ENCODE data around the gene SCAMP4. TPM values are rescaled to one million over a fixed set of nuclear protein-coding genes. Genes with fewer than 3 reads are reported as not detected.
A peak's percentile ranks its signal among the peaks of the same experiment; 100 is the strongest.

The SCAMP4 gene
- total RNA-seq, 1 experiment from 2014 or later: 75.5 TPM

DNA sequence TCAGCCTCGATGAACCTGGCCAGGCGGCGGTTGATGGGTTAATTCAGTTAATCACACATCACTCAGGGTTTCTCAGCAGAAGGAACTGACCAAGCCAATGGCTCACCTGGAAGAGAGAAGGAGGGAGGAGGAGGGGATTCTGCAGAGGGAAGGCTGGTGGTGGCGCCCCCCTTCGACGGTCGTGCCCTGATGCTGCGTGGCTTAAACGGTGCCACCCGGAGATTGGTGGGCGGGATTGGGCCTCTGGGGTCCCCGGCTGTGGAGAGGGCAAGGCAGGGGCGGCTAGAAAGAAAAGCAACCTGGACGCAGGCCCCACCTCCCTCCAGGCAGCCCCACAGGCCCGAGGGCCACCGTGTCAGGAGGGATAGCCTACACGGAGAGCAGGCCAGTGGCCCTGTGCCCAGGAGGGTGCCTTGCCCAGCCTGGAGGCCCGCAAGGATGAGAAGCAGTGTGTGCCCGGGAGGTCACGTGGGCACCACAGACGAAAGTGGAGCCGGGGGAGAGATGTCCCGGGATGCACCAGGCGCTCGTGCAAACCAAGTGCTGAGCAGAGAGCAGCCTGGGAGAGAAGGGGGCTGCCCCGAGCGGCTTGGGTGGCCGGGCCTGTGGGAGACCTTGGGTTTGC is 51.8 kb downstream of the SCAMP4 start:
- no peak for DNase-seq (ENCODE audit: low read depth)

DNA sequence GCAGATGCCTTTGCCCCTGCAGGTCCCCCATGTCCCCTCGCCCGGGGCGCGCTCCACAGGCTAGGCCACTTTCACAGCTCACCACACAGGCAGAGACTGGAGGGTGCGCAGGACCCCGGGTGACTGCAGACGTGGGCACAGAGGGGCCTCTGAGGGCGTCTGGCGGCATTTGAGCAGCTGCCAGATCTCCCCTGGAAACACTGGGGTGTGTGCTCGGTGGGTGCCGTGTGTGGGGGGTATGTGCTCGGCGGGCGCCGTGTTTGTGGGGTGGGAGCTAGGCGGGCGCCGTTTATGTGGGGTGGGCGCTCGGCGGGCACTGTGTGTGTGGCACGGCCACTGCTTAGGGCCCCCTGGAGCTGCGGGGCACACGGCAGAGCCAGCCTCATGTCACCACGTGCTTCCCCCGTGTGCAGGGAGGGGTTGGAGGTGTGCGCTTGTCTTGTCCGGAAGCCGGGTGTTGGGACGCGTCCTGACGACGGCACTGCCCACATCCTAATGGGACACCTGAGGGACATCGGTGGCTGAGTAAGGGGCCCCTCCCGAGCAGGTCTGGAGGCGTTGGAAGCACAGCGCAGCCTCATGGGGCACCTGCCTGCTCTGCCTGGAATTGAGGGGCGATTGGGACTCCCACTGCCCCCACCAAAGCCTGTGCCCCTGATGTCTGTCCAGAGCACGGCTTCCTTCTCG is 52.5 kb downstream of the SCAMP4 start:
- DNase-seq (ENCODE audit: low read depth): no peak

DNA sequence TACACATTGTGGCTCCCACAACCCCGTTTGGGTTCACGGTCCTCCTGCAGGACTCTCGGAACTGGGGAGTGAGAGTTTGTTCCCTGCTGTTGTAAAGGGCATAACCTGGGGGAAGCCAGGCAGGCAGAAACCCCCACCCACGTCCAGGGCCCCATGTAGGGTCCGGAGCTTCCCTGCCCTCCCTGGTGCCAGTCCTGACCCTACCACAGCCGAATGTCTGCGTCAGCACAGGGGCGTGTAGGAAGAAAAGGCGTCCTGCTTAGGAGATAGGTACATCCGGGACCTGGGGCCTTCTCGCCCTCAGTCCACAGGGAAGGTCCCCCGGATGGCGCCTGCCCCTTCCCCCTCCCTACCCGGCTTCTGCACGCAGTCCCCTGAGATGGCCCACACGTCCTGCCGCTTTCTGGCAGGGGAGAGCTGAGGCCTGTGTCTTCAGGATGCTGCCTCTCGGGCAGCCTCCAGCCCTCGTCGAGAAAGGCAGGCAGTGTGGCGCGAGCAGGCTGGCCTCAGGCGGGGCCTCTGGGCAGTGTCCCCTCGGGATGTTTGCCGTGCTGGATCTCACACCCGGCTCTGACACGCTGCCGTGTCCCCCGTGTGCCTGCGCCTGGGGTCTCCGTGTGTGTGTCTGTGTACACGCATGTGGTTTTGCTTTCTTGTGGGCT is 54.9 kb downstream of the SCAMP4 start:
- no peak for DNase-seq (ENCODE audit: low read depth)

DNA sequence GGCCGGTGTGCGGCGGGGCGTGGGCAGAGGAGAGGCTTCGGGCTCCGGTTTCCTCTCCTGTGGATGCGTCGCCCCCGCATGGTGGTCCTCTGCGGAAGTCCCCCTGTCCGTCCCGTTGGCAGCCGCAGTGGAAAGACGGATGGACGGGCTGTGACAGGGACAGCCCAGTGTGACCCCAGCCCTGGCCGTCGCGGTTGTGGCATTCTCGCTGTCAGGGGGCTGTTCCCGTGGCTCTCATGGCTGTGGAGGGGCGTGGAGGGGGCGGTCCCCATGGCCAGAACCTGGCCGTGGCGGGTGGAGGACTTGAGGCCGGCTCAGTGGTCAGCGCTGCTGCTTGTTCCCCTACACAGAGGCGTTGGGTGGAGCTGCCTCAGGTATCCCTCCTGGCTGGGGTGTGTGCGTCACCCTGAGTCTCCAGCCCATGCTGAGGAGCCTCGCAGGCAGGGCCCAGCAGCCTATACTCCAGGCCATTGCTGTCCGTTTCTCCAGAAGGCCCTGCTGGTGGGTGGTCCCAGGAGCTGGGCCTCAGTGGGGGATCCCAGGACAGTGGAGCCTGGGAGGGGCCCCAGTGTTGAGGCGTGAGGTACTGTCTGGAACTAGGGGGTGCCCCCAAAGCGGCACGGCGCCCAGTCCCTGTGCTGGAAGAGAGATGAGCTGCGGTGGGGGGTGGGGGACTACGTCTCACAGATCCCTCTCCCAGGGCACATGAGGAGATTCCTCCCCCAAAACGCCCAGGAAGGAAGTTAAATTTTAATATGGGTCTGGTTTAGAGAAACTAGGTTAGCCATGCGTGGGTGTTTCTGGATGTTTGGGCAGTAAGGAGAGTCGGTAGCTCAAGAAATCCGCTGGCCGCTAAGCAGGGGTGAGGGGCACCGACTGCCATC is 56.0 kb downstream of the SCAMP4 start:
- DNase-seq (ENCODE audit: low read depth): no peak

DNA sequence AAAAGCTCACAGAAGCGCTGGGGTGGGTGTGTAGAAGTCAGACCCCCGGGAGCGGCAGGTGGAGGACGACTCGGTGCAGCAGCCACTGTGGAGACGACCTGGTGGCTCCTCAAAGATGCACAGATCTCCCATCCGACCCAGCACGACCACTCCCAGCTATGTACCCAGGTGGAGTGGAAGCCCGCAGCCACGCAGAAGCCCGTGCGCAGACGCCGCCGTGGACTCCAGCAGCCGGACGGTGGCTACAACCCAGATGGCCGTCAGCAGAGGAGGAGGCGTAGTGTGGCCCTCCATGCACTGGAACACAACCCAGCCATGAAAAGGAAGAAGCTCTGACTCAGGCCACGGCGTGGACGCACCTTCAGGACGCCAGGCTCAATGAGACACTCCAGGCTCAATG is 57.5 kb downstream of the SCAMP4 start:
- no peak for DNase-seq (ENCODE audit: low read depth)

DNA sequence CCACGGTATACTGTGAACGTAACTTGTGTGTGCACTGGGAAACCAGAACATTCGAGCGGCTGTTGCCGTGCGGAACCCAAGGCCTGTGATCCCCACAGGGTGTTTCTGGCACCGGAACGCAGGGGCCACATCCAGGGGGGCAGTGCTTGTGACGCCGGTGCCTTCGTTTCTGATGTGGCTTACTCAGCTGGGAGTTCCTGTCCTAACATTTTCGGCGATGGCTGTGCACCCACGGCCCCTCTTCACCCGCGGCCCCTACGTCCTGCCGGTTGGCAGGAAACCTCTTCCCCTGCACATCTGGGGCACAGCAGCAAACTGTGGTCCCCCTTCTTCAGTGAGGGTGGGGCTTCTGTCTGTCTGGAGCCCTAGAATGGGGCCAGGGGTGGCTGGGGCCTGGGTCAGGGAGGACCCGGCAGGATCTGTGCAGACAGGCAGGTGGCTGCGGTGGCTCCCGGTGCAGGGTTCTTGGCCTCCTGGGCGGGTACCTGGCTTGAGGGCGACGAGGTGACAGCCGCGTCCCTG is 61.9 kb downstream of the SCAMP4 start:
- no peak for DNase-seq (ENCODE audit: low read depth)

DNA sequence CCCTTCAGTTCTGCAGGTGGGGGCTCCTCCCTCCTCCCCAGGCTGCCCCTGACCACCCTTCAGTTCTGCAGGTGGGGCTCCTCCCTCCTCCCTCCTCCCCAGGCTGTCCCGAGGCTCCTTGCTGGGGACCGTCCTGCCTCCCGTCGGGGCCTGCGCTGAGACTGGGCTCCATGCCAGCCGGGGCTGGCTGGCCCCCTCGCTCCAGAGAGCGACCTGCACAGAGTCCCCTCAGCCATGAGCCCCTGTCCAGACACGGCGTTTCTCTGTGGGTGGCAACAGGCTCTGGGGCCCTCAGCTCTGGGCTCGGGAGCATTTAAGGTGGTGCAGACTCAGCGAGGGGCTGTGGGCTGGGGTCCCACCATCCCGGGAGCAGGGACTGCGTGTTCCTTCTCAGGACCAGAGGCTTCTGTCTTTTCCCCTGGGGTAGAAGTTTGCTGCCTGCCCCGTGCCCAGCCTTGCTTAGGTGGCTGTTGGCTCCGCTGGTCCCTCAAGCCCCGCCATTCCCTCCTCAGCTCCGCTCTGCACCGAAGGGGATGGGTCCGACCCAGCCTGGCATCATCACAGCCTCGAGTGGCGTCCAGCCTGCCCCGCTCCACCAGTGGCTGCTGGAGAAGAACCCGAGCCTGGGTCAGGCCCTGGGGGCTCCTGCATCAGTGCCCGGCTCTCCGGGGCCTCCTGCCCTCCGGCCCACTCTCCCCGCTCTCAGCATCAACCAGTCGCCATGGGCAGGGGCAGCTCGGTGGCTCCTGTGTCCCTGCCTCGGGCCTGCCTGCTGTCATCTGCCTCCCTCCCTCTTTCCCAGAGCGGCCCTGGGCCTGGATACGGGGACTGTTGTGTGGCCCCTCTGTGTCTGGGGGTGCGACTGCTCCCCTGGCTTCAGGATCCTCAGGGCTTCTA is 63.3 kb downstream of the SCAMP4 start:
- no peak for DNase-seq (ENCODE audit: low read depth)

DNA sequence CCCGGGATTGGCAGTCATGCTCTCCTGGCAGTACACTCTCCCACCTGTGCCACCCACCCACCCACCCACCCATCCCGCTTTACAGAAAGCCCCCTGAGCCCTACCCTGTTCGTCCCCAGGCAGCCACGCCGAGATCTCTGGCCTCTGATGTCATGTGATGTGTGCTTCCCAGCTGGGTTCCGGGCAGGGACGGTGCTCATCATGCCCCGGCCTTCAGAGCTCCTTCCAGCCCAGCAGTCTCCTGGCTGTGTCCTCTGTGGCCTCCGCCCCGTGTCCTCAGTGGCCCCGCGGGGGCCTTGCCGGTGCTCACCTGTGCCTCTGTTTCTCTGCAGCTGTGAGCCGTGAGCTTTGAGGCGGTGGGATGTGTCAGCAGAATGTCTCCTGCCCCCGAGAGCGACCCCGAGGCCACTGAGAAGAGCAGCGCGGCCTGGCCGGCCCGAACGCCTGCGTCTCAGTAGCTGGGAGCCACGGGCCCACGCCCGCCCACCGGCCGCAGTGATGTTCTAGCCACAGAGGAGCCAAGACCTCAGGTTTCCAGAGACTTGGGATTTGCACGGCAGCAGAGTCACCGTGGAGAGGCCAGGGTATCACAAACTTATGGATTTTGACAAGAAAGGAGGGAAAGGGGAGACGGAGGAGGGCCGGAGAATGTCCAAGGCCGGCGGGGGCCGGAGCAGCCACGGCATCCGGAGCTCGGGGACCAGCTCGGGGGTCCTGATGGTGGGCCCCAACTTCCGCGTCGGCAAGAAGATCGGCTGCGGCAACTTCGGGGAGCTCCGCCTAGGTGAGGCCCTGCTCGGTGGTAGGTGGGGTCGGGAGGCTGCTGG is 64.2 kb downstream of the SCAMP4 start:
- no peak for DNase-seq (ENCODE audit: low read depth)

DNA sequence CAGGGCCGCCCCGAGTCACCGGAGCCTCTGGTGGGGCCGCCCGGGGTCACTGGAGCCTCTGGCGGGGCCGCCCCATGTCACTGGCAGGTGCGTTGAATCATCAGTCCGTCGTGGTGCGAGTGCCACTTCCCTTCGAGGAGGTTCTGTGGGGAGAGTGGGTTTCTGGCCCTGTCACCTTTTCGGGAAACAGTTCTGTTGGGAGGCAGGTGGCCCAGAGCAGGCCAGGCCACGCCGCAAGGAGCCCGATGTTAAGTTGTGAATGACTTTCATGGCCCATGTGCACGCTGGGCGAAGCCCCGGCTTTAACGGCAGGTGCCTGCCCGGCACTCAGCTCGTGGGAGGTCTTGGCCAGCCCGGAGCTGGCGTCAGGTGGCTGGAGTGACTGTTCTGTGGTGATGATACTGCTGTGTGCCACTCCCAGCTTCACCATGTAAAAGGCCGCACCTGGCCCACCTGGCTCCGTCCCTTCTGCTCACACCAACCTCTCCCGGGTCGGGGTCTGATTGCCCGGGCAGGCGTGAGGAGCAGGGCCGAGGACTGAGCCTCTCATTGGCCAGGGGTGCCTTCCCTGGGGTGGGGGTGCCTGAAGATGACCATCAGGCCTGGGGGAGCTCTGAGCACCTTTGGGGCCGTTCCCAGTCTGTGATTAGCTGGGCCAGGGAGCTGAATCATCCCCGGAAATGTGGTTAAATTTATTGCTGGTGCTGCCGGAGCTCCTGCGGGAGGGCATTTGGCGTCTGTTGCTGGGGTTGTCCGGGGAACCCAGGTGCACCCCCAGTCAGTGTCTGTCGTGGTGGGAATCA is 65.0 kb downstream of the SCAMP4 start:
- peak; percentile 78 for DNase-seq (ENCODE audit: low read depth)

DNA sequence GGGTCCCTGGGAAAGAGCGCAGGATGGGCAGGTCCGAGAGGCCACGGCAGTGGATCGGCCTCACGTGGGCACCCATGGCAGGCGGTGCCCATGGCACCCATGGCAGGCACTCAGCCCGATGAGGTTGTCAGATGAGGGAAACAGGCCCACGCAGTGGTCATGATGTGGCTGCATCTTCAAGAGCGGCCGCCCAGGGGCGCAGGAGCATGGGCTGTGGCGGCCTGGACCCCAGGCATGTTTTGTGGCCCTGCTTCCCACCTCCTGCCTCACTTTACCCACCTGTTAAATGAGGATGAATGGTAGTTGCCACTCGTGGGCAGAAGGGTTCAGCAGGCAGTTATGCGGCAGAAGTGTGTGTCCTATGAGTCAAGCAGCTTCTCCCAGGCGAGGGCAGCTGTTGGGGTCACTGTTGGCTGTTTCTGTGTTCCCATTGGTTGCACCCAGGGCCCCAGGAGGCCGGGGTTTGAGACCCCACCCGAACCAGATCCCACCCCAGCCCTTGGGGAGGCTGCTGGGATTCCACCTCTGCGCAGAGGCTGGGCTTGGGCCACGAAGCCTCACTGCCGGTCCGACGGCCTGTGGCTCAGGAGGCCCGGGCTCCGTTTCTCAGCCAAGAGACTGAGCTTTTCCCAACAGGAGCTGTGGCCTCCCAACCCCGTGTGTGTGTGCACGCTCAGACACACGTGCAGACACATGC is 65.8 kb downstream of the SCAMP4 start:
- DNase-seq (ENCODE audit: low read depth): no peak

DNA sequence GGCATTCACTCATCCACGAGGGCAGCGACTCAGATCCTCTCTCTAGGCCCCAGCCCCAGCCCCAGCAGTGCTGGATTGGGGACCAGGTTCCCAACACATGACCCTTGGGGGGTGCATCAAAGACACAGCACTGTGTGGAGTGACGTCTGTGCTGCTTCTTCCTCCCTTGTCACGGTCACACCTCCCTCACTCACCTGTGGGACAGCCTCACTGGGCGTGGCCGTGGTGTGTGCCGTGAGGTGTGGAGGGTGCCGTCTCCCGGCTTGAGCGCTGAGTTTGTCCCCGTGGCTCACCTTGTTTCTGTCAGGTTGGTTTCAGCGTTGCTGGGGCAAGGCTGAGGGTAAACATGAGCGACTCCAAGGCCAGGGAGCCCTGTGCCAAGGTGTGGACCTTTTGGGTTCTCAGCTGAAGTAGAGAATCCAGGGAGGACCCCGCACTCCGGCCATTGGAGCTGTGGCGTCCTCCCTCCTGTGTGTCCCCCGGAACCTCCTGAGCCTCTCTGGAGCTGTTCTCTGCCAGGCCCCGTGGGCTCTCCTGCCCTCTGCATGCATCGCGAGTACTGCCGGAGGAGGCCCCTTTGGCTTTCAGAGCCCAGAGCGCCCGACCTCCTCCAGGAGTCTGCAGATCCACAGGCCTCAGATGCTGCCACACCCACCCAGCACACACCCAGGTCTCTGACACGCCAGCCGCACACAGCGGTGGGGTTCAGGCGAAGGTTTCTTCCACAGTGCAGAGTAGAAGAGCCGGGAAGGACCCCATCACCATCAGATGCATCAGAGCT is 69.4 kb downstream of the SCAMP4 start:
- no peak for DNase-seq (ENCODE audit: low read depth)

DNA sequence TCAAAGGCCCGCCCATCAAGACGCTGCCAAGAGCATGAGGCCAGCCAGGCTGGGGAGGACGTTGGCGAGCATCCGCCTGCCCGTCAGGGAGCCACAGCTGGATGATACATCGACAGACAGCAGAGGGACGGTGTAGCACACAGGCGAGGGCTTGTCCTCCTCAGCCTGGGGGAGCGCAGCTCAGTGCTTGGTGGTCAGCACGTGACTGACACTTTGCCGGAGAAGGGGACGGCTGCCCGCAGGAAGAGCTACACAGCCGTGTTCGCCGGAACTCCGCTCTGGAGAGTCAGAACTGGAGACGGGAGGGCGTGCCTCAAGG is 69.9 kb downstream of the SCAMP4 start:
- DNase-seq (ENCODE audit: low read depth): no peak

Other genes with a start within 250 kb of the SCAMP4 start
- gene ONECUT3, start 151.9 kb upstream of the SCAMP4 start, total RNA-seq (2014; rRNA removed; shearing (Covaris generic)): not detected in 2 replicates
- 5.8 and 6.4 TPM in 2 replicates for gene ATP8B3, start 93.1 kb upstream of the SCAMP4 start, total RNA-seq (2014; rRNA removed; shearing (Covaris generic))
- gene REXO1, start 56.9 kb upstream of the SCAMP4 start, total RNA-seq (2014; rRNA removed; shearing (Covaris generic)): 3.4 and 13.8 TPM in 2 replicates
- gene KLF16, start 41.8 kb upstream of the SCAMP4 start, total RNA-seq (2014; rRNA removed; shearing (Covaris generic)): 1.2 and 8.4 TPM in 2 replicates
- gene ABHD17A, start 19.9 kb upstream of the SCAMP4 start, total RNA-seq (2014; rRNA removed; shearing (Covaris generic)): 59.0 and 94.1 TPM in 2 replicates
- 1.0 and 6.7 TPM in 2 replicates for gene ADAT3, start within 50 bp of the SCAMP4 start, total RNA-seq (2014; rRNA removed; shearing (Covaris generic))
- 50.1 and 70.7 TPM in 2 replicates for gene CSNK1G2, start 35.8 kb downstream of the SCAMP4 start, total RNA-seq (2014; rRNA removed; shearing (Covaris generic))
- gene BTBD2, start 110.3 kb downstream of the SCAMP4 start, total RNA-seq (2014; rRNA removed; shearing (Covaris generic)): 32.4 and 63.3 TPM in 2 replicates
- gene MKNK2, start 145.8 kb downstream of the SCAMP4 start, total RNA-seq (2014; rRNA removed; shearing (Covaris generic)): 60.0 and 80.9 TPM in 2 replicates
- 9.6 and 19.1 TPM in 2 replicates for gene MOB3A, start 190.9 kb downstream of the SCAMP4 start, total RNA-seq (2014; rRNA removed; shearing (Covaris generic))
- 0.15 TPM in 1 of 2 replicates, not detected in the other for gene IZUMO4, start 191.5 kb downstream of the SCAMP4 start, total RNA-seq (2014; rRNA removed; shearing (Covaris generic))
- 61.0 and 93.3 TPM in 2 replicates for gene AP3D1, start 246.2 kb downstream of the SCAMP4 start, total RNA-seq (2014; rRNA removed; shearing (Covaris generic))